Panc1 (cell line): ENCODE data around the gene ASB1.

ENCODE experiments used
- CTCF ChIP-seq: fragments of 450-650 bp; IDR thresholded peaks from 2 replicates; pipeline ENCODE4 v1.5.1; 2017; ENCODE audit warnings: mild to moderate bottlenecking
- REST ChIP-seq, 2 experiments: IDR thresholded peaks; 2 replicates each; pipeline ENCODE4 v1.6.1; 2011 to 2012; ENCODE audit warnings: low read depth in 2 of 2, control low read depth in 1 of 2, low read length in 1 of 2, mild to moderate bottlenecking in 1 of 2, moderate library complexity in 1 of 2; ENCODE audit not compliant: insufficient read depth in 1 of 2
- SIN3A ChIP-seq: IDR thresholded peaks from 2 replicates; pipeline ENCODE4 v1.6.1; 2012; ENCODE audit warnings: low read depth, mild to moderate bottlenecking, low read length, moderate library complexity, borderline replicate concordance; ENCODE audit not compliant: insufficient read depth

- TF ChIP-seq CTCF = no peak
- TF ChIP-seq REST (IDR thresholded peaks at IDR 0.05; ENCODE audit: insufficient read depth in 1 of 2, low read depth in 2 of 2, low read length in 1 of 2) = no peak
- no peak for TF ChIP-seq SIN3A
These were observed 23.2 kb downstream of the ASB1 start for GRCh38 chr2:238449909-238450417.
